ENCODE data around the gene CRIM1. TPM values are rescaled to one million over a fixed set of nuclear protein-coding genes. Genes with fewer than 3 reads are reported as not detected.
"Not testable (repeated sequence)": the region's sequence is repeated elsewhere in the genome, so short reads cannot be mapped to it uniquely, and the experiment has no call there.

Gene CRIM1
- 90.0 TPM for polyA plus RNA-seq (ENCODE audit: insufficient read length)
- long read RNA-seq, donor 1, full-length matches to known transcripts: 3 of 142 reads
- long read RNA-seq, donor 1, partial matches to known transcripts: 139 of 142 reads
- long read RNA-seq, donor 1, other reads (novel, unspliced or antisense): 0 of 142 reads
- long read RNA-seq, donor 2, full-length matches to known transcripts: 2 of 2 reads
- long read RNA-seq, donor 2, partial matches to known transcripts: 0 of 2 reads
- long read RNA-seq, donor 2, other reads (novel, unspliced or antisense): 0 of 2 reads
- long read RNA-seq, donor 3, full-length matches to known transcripts: 5 of 13 reads
- long read RNA-seq, donor 3, partial matches to known transcripts: 8 of 13 reads
- long read RNA-seq, donor 3, other reads (novel, unspliced or antisense): 0 of 13 reads
- long read RNA-seq, donor 4: 0 reads
- long read RNA-seq, donor 5, full-length matches to known transcripts: 2 of 2 reads
- long read RNA-seq, donor 5, partial matches to known transcripts: 0 of 2 reads
- long read RNA-seq, donor 5, other reads (novel, unspliced or antisense): 0 of 2 reads
- long read RNA-seq, donor 6, full-length matches to known transcripts: 6 of 11 reads
- long read RNA-seq, donor 6, partial matches to known transcripts: 5 of 11 reads
- long read RNA-seq, donor 6, other reads (novel, unspliced or antisense): 0 of 11 reads
- long read RNA-seq, donor 7, full-length matches to known transcripts: 1 of 15 reads
- long read RNA-seq, donor 7, partial matches to known transcripts: 14 of 15 reads
- long read RNA-seq, donor 7, other reads (novel, unspliced or antisense): 0 of 15 reads
- long read RNA-seq, donor 8, full-length matches to known transcripts: 1 of 117 reads
- long read RNA-seq, donor 8, partial matches to known transcripts: 108 of 117 reads
- long read RNA-seq, donor 8, other reads (novel, unspliced or antisense): 8 of 117 reads

- peak; percentile 86 for DNase-seq
These were observed at the start of gene CRIM1 for GRCh38 chr2:36355151-36355889. TSS of gene CRIM1 (plus strand) at chr2:36355778. CDS start at chr2:36356293, 515 bp downstream.

- no peak for DNase-seq
These were observed 48.1 kb upstream of the CRIM1 start for GRCh38 chr2:36307441-36307840.

- DNase-seq: not testable (repeated sequence)
These were observed 45.1 kb upstream of the CRIM1 start for GRCh38 chr2:36310444-36310843.

GRCh38 chr2:36318547-36318946 lies 37.0 kb upstream of the CRIM1 start:
- no peak for DNase-seq

- DNase-seq: peak; percentile 42
These were observed 33.5 kb upstream of the CRIM1 start for GRCh38 chr2:36322108-36322507.

GRCh38 chr2:36326286-36326685 lies 29.3 kb upstream of the CRIM1 start:
- DNase-seq: no peak

GRCh38 chr2:36329251-36329650 lies 26.3 kb upstream of the CRIM1 start:
- DNase-seq: no peak

GRCh38 chr2:36329746-36330472 lies 25.7 kb upstream of the CRIM1 start:
- no peak for DNase-seq

GRCh38 chr2:36330473-36331395 lies 24.8 kb upstream of the CRIM1 start:
- no peak for DNase-seq

- no peak for DNase-seq
These were observed 22.1 kb upstream of the CRIM1 start for GRCh38 chr2:36333350-36334012.

- no peak for DNase-seq
These were observed 20.0 kb upstream of the CRIM1 start for GRCh38 chr2:36335597-36335996.

GRCh38 chr2:36336321-36336720 lies 19.3 kb upstream of the CRIM1 start:
- DNase-seq: no peak

GRCh38 chr2:36337354-36337753 lies 18.2 kb upstream of the CRIM1 start:
- no peak for DNase-seq

- DNase-seq: no peak
These were observed 17.3 kb upstream of the CRIM1 start for GRCh38 chr2:36338124-36338826.

GRCh38 chr2:36338827-36339145 lies 16.8 kb upstream of the CRIM1 start:
- DNase-seq: no peak

- DNase-seq: no peak
These were observed 15.9 kb upstream of the CRIM1 start for GRCh38 chr2:36339607-36340218.

GRCh38 chr2:36343606-36344005 lies 12.0 kb upstream of the CRIM1 start:
- no peak for DNase-seq

- no peak for DNase-seq
These were observed 6.9 kb upstream of the CRIM1 start for GRCh38 chr2:36348721-36349120.

GRCh38 chr2:36351291-36351690 lies 4.3 kb upstream of the CRIM1 start:
- DNase-seq: no peak
